GM19463 (cell line): ENCODE measurements around the gene PLEKHA4.

Experiments
- ATAC-seq: cut with Tn5 transposase; IDR thresholded peaks from one replicate; pipeline ENCODE4 v1.9.1; 2021; ENCODE audit warnings: mild to moderate bottlenecking, moderate library complexity; ENCODE audit not compliant: unreplicated experiment

PLEKHA4 gene

GRCh38 chr19:48833977-48834376, 34.4 kb downstream of the PLEKHA4 start:
- ATAC-seq: no peak

GRCh38 chr19:48833049-48833448, 35.4 kb downstream of the PLEKHA4 start:
- no peak for ATAC-seq

GRCh38 chr19:48830965-48831364, 37.5 kb downstream of the PLEKHA4 start:
- no peak for ATAC-seq

GRCh38 chr19:48830088-48830487, 38.3 kb downstream of the PLEKHA4 start:
- no peak for ATAC-seq

GRCh38 chr19:48826606-48827020, 41.8 kb downstream of the PLEKHA4 start:
- no peak for ATAC-seq

- no peak for ATAC-seq
Measured at GRCh38 chr19:48822514-48822913, 45.9 kb downstream of the PLEKHA4 start.

GRCh38 chr19:48821633-48822032, 46.8 kb downstream of the PLEKHA4 start:
- no peak for ATAC-seq

GRCh38 chr19:48819366-48819816, 49.0 kb downstream of the PLEKHA4 start:
- no peak for ATAC-seq

GRCh38 chr19:48818234-48818820, 50.1 kb downstream of the PLEKHA4 start:
- ATAC-seq: no peak

GRCh38 chr19:48817585-48818124, 50.8 kb downstream of the PLEKHA4 start:
- no peak for ATAC-seq

GRCh38 chr19:48815870-48816501, 52.4 kb downstream of the PLEKHA4 start:
- no peak for ATAC-seq

- no peak for ATAC-seq
Measured at GRCh38 chr19:48814895-48815294, 53.5 kb downstream of the PLEKHA4 start.

GRCh38 chr19:48813123-48813913, 55.1 kb downstream of the PLEKHA4 start:
- ATAC-seq: no peak

GRCh38 chr19:48812094-48812929, 56.1 kb downstream of the PLEKHA4 start:
- no peak for ATAC-seq

GRCh38 chr19:48810151-48810550, 58.3 kb downstream of the PLEKHA4 start:
- no peak for ATAC-seq

GRCh38 chr19:48807590-48808308, 60.7 kb downstream of the PLEKHA4 start:
- ATAC-seq: no peak

- ATAC-seq: no peak
Measured at GRCh38 chr19:48806818-48807589, 61.4 kb downstream of the PLEKHA4 start.

- no peak for ATAC-seq
Measured at GRCh38 chr19:48806518-48806817, 61.9 kb downstream of the PLEKHA4 start.

- no peak for ATAC-seq
Measured at GRCh38 chr19:48805452-48805851, 63.0 kb downstream of the PLEKHA4 start.

- ATAC-seq: no peak
Measured at GRCh38 chr19:48804496-48804895, 63.9 kb downstream of the PLEKHA4 start.
